ENCODE results near the gene GRAMD4. TPM values are rescaled to one million over a fixed set of nuclear protein-coding genes. Genes with fewer than 3 reads are reported as not detected.

Gene GRAMD4
- total RNA-seq, 1 experiment from 2014 or later: 19.8 TPM

- Mint-ChIP-seq H3K9me3 (no peaks in the 10 kb centered on the region; a peak in 1 of 5 replicates), H3K27ac (peak overlapping the region in 1 of 3 experiments; percentile 65; a peak in 1 of 7 replicates), H3K4me3 (no peak overlapping the region), H3K4me1 (peaks cover 7 to 12% of the 10 kb centered on the region in 2 experiments), H3K27me3 (ENCODE audit: low read depth) (no peaks in the 10 kb centered on the region), H3K36me3 (ENCODE audit: insufficient read depth in 1 of 3, low read depth in 3 of 3) (no peaks in the 10 kb centered on the region)
- no peak overlapping the region for H3K27ac ChIP-seq (ENCODE audit: insufficient read length, low read depth, low read length)
- no peak overlapping the region for H2AK5ac ChIP-seq (ENCODE audit: insufficient read length, low read length)
- H2BK12ac ChIP-seq (ENCODE audit: insufficient read length, low read depth, low read length): no peak overlapping the region
- H3K23ac ChIP-seq (ENCODE audit: insufficient read length, low read depth, low read length): no peak overlapping the region
- no peaks in the 10 kb centered on the region for H3K4me1 ChIP-seq (ENCODE audit: insufficient read depth, low read length)
- no peaks in the 10 kb centered on the region for H4K20me1 ChIP-seq (ENCODE audit: control insufficient read depth, insufficient read depth, insufficient read length)
- H3K79me2 ChIP-seq (ENCODE audit: insufficient read depth, low read length): no peaks in the 10 kb centered on the region
- H3K27me3 ChIP-seq (ENCODE audit: insufficient read depth, low read length): no peaks in the 10 kb centered on the region
- no peak overlapping the region for H3K18ac ChIP-seq (ENCODE audit: insufficient read length, low read depth, low read length)
- H3K23me2 ChIP-seq (ENCODE audit: insufficient read length, low read depth, low read length, poor library complexity, severe bottlenecking): no peaks in the 10 kb centered on the region
- H2BK120ac ChIP-seq (ENCODE audit: low read depth, low read length, poor library complexity, severe bottlenecking): no peak overlapping the region
- H4K5ac ChIP-seq (ENCODE audit: insufficient read length, low read depth, low read length): no peak overlapping the region
- no peaks in the 10 kb centered on the region for H3K79me1 ChIP-seq (ENCODE audit: insufficient read depth, low read depth, low read length, poor library complexity, severe bottlenecking)
- no peak overlapping the region for H4K8ac ChIP-seq (replicated peaks; ENCODE audit: insufficient read length, low read depth, low read length)
- TF ChIP-seq, protein P1, sequence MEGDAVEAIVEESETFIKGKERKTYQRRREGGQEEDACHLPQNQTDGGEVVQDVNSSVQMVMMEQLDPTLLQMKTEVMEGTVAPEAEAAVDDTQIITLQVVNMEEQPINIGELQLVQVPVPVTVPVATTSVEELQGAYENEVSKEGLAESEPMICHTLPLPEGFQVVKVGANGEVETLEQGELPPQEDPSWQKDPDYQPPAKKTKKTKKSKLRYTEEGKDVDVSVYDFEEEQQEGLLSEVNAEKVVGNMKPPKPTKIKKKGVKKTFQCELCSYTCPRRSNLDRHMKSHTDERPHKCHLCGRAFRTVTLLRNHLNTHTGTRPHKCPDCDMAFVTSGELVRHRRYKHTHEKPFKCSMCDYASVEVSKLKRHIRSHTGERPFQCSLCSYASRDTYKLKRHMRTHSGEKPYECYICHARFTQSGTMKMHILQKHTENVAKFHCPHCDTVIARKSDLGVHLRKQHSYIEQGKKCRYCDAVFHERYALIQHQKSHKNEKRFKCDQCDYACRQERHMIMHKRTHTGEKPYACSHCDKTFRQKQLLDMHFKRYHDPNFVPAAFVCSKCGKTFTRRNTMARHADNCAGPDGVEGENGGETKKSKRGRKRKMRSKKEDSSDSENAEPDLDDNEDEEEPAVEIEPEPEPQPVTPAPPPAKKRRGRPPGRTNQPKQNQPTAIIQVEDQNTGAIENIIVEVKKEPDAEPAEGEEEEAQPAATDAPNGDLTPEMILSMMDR (conservative IDR thresholded peaks at IDR 0.05): no peak
- H3K14ac ChIP-seq (ENCODE audit: insufficient read depth, low read length): no peak overlapping the region
- H4K91ac ChIP-seq (ENCODE audit: insufficient read length, low read depth, low read length): no peak overlapping the region
- H3K9me3 ChIP-seq (ENCODE audit: control insufficient read depth, low read depth, low read length): no peaks in the 10 kb centered on the region
- no CpG with 5 or more reads among the region's 37 CpGs for WGBS (ENCODE audit: extremely low coverage, insufficient read length, low lambda C conversion rate)
- no peak overlapping the region for H2AFZ ChIP-seq (ENCODE audit: low read length)
- DNase-seq: no peak
- H2BK5ac ChIP-seq (ENCODE audit: insufficient read length, low read length): no peak overlapping the region
- H3T11ph ChIP-seq (ENCODE audit: low read length): no peak overlapping the region
- H3K56ac ChIP-seq (ENCODE audit: insufficient read length, low read depth, low read length): no peak overlapping the region
- H3K9ac ChIP-seq (ENCODE audit: extremely low read depth, insufficient read length, low read length): no peak overlapping the region
- H2BK20ac ChIP-seq (ENCODE audit: low read depth, low read length, poor library complexity, severe bottlenecking): no peak overlapping the region
- H3K4me2 ChIP-seq (ENCODE audit: insufficient read depth, insufficient read length, low read length): no peak overlapping the region
- no peak overlapping the region for H3K4ac ChIP-seq (ENCODE audit: low read depth, low read length)
- no peak overlapping the region for H2BK15ac ChIP-seq (ENCODE audit: low read depth, low read length)
Measured at GRCh38 chr22:46657996-46658947, 38.1 kb downstream of the GRAMD4 start.

All from H9 (cell line).